ENCODE data around the gene TLE4. TPM values are rescaled to one million over a fixed set of nuclear protein-coding genes. Genes with fewer than 3 reads are reported as not detected.
A peak's percentile ranks its signal among the peaks of the same experiment; 100 is the strongest.
"Not testable (repeated sequence)": the region's sequence is repeated elsewhere in the genome, so short reads cannot be mapped to it uniquely, and the experiment has no call there.

TLE4 gene
- total RNA-seq, 2 experiments from 2014 or later = 30.1 to 35.3 TPM

DNA sequence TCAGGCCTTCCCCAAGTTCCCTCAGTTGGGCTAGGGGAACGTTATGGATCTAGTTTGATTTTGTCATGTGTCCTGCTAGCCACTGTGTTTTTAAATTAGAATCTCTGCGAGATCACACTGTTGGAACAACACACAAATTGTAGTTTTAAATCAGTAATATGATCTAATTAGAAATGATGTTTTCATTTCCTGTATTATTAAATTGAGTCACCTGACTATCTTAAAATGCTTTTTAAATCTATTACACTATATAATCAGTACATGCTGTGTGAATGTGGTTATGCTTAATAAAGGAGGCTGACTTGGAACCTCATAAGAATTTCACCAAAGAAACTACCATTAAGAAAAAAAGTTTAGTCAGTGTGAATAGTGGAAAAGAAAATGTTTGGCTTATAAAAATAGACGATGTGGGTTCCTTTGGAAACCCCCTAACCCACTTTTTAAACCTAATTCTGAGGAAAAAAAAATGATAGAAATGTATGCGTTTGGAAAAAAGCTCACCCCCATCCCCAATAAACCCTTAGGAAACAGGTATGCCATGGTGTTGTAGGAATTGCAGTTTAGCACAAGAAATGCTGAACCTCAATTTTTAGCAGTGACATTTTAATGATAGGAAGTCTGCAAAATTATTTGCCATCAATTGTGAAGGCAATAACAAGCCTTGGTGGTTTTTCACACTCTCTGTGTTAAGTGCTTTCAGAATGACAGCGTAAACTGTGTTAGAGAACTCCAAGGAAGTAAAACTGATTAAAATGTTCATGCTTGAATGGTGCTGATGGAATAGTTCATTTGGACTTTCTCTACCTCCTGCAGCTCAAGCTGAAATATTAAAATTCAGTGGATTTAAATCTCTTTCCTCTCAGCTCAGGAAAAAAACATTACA is 59.0 kb downstream of the TLE4 start:
- Mint-ChIP-seq H3K27me3 (no peaks in the 10 kb centered on the region), H3K27ac (peak overlapping the region; percentile 96), H3K9me3 (no peaks in the 10 kb centered on the region), H3K4me3 (peak overlapping the region; percentile 55), H3K4me1 (peaks cover 73% of the 10 kb centered on the region), H3K36me3 (peaks cover 44% of the 10 kb centered on the region)
- DNase-seq = no peak

- peak overlapping the region; percentile 96 for H3K27ac Mint-ChIP-seq
- no peaks in the 10 kb centered on the region for H3K27me3 Mint-ChIP-seq
- DNase-seq = no peak
- H3K4me1 Mint-ChIP-seq = peaks cover 76% of the 10 kb centered on the region
- peaks cover 50% of the 10 kb centered on the region for H3K36me3 Mint-ChIP-seq
- no peak overlapping the region for H3K4me3 Mint-ChIP-seq
- H3K9me3 Mint-ChIP-seq = no peaks in the 10 kb centered on the region
These were observed 60.3 kb downstream of the TLE4 start for GRCh38 chr9:79632060-79632459.

GRCh38 chr9:79632705-79633104 is 60.9 kb downstream of the TLE4 start:
- H3K27me3 Mint-ChIP-seq = no peaks in the 10 kb centered on the region
- H3K27ac Mint-ChIP-seq = peak overlapping the region; percentile 34
- H3K4me1 Mint-ChIP-seq = peaks cover 77% of the 10 kb centered on the region
- no peak for DNase-seq
- H3K9me3 Mint-ChIP-seq = no peaks in the 10 kb centered on the region
- no peak overlapping the region for H3K4me3 Mint-ChIP-seq
- peaks cover 50% of the 10 kb centered on the region for H3K36me3 Mint-ChIP-seq

- Mint-ChIP-seq H3K4me3 (no peak overlapping the region), H3K27me3 (no peaks in the 10 kb centered on the region), H3K4me1 (peaks cover 74% of the 10 kb centered on the region), H3K36me3 (peaks cover 48% of the 10 kb centered on the region), H3K9me3 (peaks cover 3% of the 10 kb centered on the region), H3K27ac (peak overlapping the region; percentile 32)
- DNase-seq = peak; percentile 6
These were observed 61.8 kb downstream of the TLE4 start for GRCh38 chr9:79633558-79633957.

DNA sequence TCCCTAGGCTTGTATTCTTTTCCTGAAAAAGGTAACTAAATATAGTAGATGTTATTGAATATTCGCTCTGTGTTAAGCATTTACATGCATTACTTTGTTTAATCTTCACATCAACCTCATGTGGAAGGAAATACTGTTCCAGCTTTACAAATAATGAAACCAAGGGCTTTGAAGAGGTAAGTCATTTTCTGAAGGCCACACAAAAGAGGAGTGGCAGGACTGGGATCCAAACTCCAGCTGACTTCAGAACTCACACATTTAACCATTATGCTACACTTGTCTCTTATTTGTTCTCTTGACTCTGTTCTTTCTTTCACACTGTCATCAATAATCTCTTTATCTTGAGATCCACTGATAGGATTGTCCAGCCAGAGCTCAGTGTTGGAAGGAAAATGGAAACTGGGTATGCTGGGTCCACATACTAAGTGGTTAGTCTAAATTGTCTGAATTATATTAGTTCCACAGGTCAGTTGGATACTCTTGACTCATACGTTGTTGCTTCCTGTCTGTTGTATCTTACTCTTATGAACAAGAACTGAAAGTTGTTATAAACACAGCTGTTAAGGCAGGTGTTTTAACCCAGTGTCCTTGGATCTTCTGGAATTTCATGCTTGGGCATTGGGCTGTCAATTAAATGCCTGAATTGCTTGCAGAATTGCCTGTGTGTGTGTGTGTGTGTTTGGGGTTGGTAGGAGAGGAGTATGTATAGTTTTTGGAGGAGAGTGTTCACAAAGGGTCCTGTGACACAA is 65.6 kb downstream of the TLE4 start:
- peaks cover 64% of the 10 kb centered on the region for H3K4me1 Mint-ChIP-seq
- H3K27ac Mint-ChIP-seq = peak overlapping the region; percentile 27
- no peak for DNase-seq
- H3K27me3 Mint-ChIP-seq = no peaks in the 10 kb centered on the region
- peaks cover 54% of the 10 kb centered on the region for H3K36me3 Mint-ChIP-seq
- H3K4me3 Mint-ChIP-seq = no peak overlapping the region
- peaks cover 7% of the 10 kb centered on the region for H3K9me3 Mint-ChIP-seq

DNA sequence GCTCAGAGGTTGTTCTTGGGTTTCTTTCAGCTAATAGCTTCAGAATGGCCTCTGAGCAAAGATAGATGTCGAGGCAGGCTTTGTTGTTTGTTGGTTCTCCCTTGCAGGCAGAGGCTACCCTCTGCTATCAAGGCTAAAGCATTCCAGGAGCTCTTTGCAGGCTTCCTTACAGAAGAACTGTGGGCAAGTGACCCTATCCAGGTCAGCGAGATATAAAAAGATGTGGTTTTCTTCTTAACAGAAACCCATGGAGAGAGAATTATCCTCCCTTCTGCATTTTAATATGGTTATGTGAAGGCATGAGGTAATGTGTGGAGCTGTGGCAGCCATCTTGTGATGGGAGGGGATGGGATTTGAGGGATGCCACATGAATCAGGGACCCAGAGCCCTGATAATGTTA is 67.0 kb downstream of the TLE4 start:
- peaks cover 58% of the 10 kb centered on the region for H3K4me1 Mint-ChIP-seq
- peaks cover 56% of the 10 kb centered on the region for H3K36me3 Mint-ChIP-seq
- H3K27ac Mint-ChIP-seq = no peak overlapping the region
- H3K9me3 Mint-ChIP-seq = peaks cover 15% of the 10 kb centered on the region
- no peaks in the 10 kb centered on the region for H3K27me3 Mint-ChIP-seq
- DNase-seq = no peak
- H3K4me3 Mint-ChIP-seq = no peak overlapping the region

- Mint-ChIP-seq H3K9me3 (peaks cover 21% of the 10 kb centered on the region), H3K4me1 (peaks cover 56% of the 10 kb centered on the region), H3K27me3 (no peaks in the 10 kb centered on the region), H3K4me3 (no peak overlapping the region), H3K27ac (no peak overlapping the region), H3K36me3 (peaks cover 62% of the 10 kb centered on the region)
- DNase-seq = no peak
These were observed 67.6 kb downstream of the TLE4 start for GRCh38 chr9:79639354-79639753.

DNA sequence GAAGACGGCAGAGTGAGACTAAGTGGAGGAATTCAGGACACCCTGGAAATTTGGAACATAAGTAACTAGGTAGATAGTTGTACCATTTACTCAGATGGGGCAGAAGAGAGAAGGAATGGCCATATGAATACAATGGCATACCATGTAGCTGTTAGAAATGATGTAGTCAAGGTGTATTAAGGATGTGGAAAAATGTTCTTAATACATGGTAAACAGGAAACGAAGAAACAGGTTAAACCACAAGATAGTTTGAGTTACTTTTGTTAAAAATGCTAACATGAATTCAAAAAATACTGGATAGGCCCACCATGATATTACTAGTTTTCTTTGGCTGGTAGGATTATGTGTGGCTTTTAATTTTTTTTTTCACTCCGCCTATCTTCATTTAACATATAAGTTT is 68.3 kb downstream of the TLE4 start:
- H3K27ac Mint-ChIP-seq, DNase-seq, H3K27me3 Mint-ChIP-seq, H3K4me3 Mint-ChIP-seq: not testable (repeated sequence)
- peaks cover 51% of the 10 kb centered on the region for H3K4me1 Mint-ChIP-seq
- H3K36me3 Mint-ChIP-seq = peaks cover 66% of the 10 kb centered on the region
- peaks cover 24% of the 10 kb centered on the region for H3K9me3 Mint-ChIP-seq

DNA sequence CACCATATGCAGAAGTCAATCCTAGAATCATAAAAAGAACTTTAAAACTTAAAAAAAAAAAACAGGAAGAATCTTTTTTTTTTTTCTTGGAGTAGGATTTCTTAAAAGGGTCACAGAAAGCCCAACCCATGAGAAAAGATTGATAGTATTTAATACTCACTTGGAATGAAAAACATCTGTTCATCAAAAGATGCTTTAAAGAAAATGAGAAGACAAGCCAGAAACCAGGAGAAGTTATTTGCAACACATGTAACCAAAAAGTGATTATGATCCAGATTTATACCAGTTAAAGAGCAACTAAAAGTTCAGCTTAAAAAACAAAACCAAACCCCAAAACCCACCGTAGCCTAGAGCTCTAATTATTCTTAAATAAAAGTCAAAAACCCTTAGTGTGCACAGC is 69.3 kb downstream of the TLE4 start:
- no peak overlapping the region for H3K27ac Mint-ChIP-seq
- no peak for DNase-seq
- no peaks in the 10 kb centered on the region for H3K27me3 Mint-ChIP-seq
- peaks cover 63% of the 10 kb centered on the region for H3K36me3 Mint-ChIP-seq
- no peak overlapping the region for H3K4me3 Mint-ChIP-seq
- H3K4me1 Mint-ChIP-seq = peaks cover 46% of the 10 kb centered on the region
- peaks cover 26% of the 10 kb centered on the region for H3K9me3 Mint-ChIP-seq

- peaks cover 35% of the 10 kb centered on the region for H3K4me1 Mint-ChIP-seq
- no peak for DNase-seq
- H3K9me3 Mint-ChIP-seq = peaks cover 26% of the 10 kb centered on the region
- no peak overlapping the region for H3K27ac Mint-ChIP-seq
- no peaks in the 10 kb centered on the region for H3K27me3 Mint-ChIP-seq
- H3K36me3 Mint-ChIP-seq = peaks cover 51% of the 10 kb centered on the region
- H3K4me3 Mint-ChIP-seq = no peak overlapping the region
These were observed 70.9 kb downstream of the TLE4 start for GRCh38 chr9:79642671-79643070.

GRCh38 chr9:79644048-79644447 is 72.3 kb downstream of the TLE4 start:
- Mint-ChIP-seq H3K4me1 (peaks cover 24% of the 10 kb centered on the region), H3K4me3 (no peak overlapping the region), H3K36me3 (peaks cover 40% of the 10 kb centered on the region), H3K27ac (no peak overlapping the region), H3K9me3 (peaks cover 18% of the 10 kb centered on the region), H3K27me3 (no peaks in the 10 kb centered on the region)
- no peak for DNase-seq

- H3K4me3 Mint-ChIP-seq = no peak overlapping the region
These were observed 72.8 kb downstream of the TLE4 start for GRCh38 chr9:79644601-79645000.

DNA sequence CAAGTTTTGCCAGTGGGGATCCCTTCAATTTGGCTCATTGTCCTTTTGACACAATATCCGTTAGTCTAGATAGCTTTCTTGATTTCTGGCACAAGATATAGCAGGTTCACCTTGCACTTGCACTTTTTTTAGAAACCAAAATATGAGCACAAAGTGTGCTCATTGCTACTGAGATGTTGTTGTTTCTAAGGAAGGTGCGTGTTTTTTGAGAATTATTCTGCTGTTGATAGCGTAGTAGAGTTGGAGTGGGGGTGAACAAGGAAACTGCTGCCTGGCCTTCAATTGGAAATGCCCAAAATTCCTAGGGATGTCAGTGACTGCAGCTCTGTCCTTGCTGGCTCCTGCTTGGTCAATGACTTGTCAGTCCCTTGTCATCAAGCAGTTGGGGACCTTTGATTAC is 73.3 kb downstream of the TLE4 start:
- peaks cover 18% of the 10 kb centered on the region for H3K4me1 Mint-ChIP-seq
- peaks cover 36% of the 10 kb centered on the region for H3K36me3 Mint-ChIP-seq
- no peak for DNase-seq
- no peak overlapping the region for H3K4me3 Mint-ChIP-seq
- peaks cover 18% of the 10 kb centered on the region for H3K9me3 Mint-ChIP-seq
- H3K27ac Mint-ChIP-seq = no peak overlapping the region
- no peaks in the 10 kb centered on the region for H3K27me3 Mint-ChIP-seq

More at GRCh38 chr9:79644601-79645000, 72.8 kb downstream of the TLE4 start:
- peaks cover 40% of the 10 kb centered on the region for H3K36me3 Mint-ChIP-seq
- no peaks in the 10 kb centered on the region for H3K27me3 Mint-ChIP-seq
- peaks cover 22% of the 10 kb centered on the region for H3K4me1 Mint-ChIP-seq
- H3K9me3 Mint-ChIP-seq = peaks cover 18% of the 10 kb centered on the region
- DNase-seq = no peak
- no peak overlapping the region for H3K27ac Mint-ChIP-seq

DNA sequence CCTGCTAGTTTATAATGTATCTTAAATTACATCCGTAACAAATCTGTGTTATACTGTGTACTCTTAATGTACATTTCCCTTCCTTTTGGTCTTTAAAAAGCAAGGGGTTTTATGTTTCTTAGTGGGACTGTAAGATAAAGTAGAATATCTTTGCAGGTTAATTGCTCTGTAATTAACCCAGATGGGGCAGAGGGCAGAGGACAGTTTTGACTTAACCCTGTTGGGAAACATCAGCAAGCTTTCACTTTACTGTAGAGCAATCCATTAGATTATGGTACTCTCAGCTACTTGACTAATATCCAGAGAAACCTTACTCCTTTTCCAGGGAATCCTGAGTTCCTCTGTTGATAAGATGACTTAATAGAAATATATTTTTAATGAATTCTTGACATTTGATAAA is 74.3 kb downstream of the TLE4 start:
- Mint-ChIP-seq H3K27me3 (no peaks in the 10 kb centered on the region), H3K4me3 (no peak overlapping the region), H3K36me3 (peaks cover 33% of the 10 kb centered on the region), H3K4me1 (peaks cover 16% of the 10 kb centered on the region), H3K9me3 (peaks cover 18% of the 10 kb centered on the region), H3K27ac (no peak overlapping the region)
- no peak for DNase-seq

DNA sequence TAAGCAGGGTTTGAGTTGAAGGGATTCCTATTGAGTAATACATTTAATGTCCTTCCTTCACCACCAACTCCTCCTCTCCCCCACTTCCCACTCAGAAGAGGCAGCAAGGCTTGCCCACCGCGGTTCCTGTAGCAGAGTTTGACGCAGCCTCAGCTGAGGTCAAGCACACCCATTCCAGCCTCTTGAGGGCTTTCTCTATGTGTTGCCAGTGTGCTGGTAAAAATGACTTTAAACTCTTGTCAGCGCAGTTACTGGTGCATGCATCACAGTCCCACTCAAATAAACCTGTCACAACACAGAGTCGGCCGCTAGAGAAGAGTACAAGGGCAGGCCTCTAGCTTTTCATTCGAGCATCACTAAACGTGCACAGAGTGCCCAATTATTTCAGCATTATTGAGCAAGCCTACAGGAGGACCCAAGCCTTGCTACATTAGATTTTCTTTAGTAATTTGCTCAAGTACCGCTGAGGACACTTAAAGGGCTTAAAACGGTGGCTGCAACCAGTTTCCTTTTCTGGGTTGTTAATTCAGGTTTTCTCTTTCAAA is 79.6 kb downstream of the TLE4 start:
- peaks cover 11% of the 10 kb centered on the region for H3K4me1 Mint-ChIP-seq
- H3K9me3 Mint-ChIP-seq = no peaks in the 10 kb centered on the region
- peaks cover 23% of the 10 kb centered on the region for H3K36me3 Mint-ChIP-seq
- H3K27me3 Mint-ChIP-seq = no peaks in the 10 kb centered on the region
- no peak for DNase-seq
- no peak overlapping the region for H3K27ac Mint-ChIP-seq
- H3K4me3 Mint-ChIP-seq = no peak overlapping the region
